Omental fat pad (tissue), 4 donors: ENCODE results near the gene S100A4. TPM values are rescaled to one million over a fixed set of nuclear protein-coding genes. Genes with fewer than 3 reads are reported as not detected.
A peak's percentile ranks its signal among the peaks of the same experiment; 100 is the strongest.
"Not testable (repeated sequence)": the region's sequence is repeated elsewhere in the genome, so short reads cannot be mapped to it uniquely, and the experiment has no call there.

Experiments used
- ATAC-seq: fragments of 150-250 bp; one replicate; pipeline ENCODE4 v1.9.1; 2016; ENCODE audit warnings: mild to moderate bottlenecking, moderate library complexity; ENCODE audit not compliant: low FRiP score
- DNase-seq: peaks from one replicate; pipeline ENCODE4 v3.0.0-alpha.2; 2019; ENCODE audit warnings: low spot score
- CTCF ChIP-seq, 3 donors: fragments of 450-650 bp; IDR thresholded peaks; one replicate each; pipeline ENCODE4 v1.5.1; 2016 to 2017; ENCODE audit warnings: antibody characterized with exemption in 3 of 3, mild to moderate bottlenecking in 3 of 3, moderate library complexity in 2 of 3
- total RNA-seq, 4 donors: library from RNA; depleted of rRNA; stranded (reverse); fragments of >200 nt; gene quantifications; one replicate each; pipeline ENCODE4 v1.1.0, GENCODE V29; 2016

Gene S100A4
- 100 to 1,000 TPM; 323 to 723 (median 337) TPM for total RNA-seq

GRCh38 chr1:153545067-153546055, at the start of gene S100A4:
Gene S100A4 (minus strand): TSS chr1:153545806. CDS start chr1:153544794, 1,012 bp downstream.
- DNase-seq = peak; percentile 84
- TF ChIP-seq CTCF (IDR thresholded peaks at IDR 0.05) = no peak
- ATAC-seq = peak; percentile 84

GRCh38 chr1:153592748-153593147, 47.1 kb upstream of the S100A4 start:
- TF ChIP-seq CTCF (IDR thresholded peaks at IDR 0.05) = no peak
- ATAC-seq (no peak), DNase-seq (no peak)

- DNase-seq (no peak), ATAC-seq (no peak)
Observed at GRCh38 chr1:153588482-153588881, 42.9 kb upstream of the S100A4 start.

GRCh38 chr1:153588033-153588432, 42.4 kb upstream of the S100A4 start:
- DNase-seq, ATAC-seq: not testable (repeated sequence)

More at GRCh38 chr1:153588482-153588881, 42.9 kb upstream of the S100A4 start:
- no peak for TF ChIP-seq CTCF (IDR thresholded peaks at IDR 0.05)

- DNase-seq = no peak
- no peak for TF ChIP-seq CTCF (IDR thresholded peaks at IDR 0.05)
- no peak for ATAC-seq
Observed at GRCh38 chr1:153587314-153587713, 41.7 kb upstream of the S100A4 start.

GRCh38 chr1:153586347-153586746, 40.7 kb upstream of the S100A4 start:
- DNase-seq = no peak
- no peak for TF ChIP-seq CTCF (IDR thresholded peaks at IDR 0.05)
- no peak for ATAC-seq

GRCh38 chr1:153585006-153585405, 39.4 kb upstream of the S100A4 start:
- no peak for ATAC-seq
- DNase-seq = no peak
- no peak for TF ChIP-seq CTCF (IDR thresholded peaks at IDR 0.05)
